ENCODE data around the gene PDZD4.

DNA sequence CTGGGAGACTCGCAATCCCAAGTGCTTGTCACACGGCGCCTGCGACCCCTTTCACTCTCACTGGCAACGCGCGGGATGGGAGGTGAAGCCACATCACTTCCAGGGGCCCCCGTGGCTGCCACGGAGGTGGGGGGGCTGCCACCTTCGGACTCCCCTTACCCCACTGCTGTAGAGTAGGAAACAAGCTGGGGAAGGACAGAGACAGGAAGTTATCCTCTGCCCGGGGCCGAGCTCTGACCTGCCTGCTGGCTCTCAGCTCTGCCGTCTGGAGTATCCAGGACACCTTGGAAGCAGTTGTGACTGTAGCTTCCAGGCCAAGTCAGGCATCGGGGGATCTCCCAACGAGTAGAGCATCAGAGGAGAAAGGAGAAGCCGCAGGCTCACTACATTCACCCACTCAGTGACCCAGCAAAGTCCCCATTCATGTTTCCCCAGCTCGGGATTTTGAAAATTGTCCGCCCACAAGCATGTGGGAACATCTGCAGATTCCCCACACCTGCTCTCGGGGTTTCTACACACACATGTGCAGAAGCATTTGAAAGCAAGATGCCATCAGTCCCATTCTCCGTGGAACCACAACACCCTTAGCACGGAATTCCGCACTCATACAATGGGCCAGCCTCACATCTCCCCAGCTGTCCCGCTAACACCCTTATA is 10.8 kb downstream of the PDZD4 start:
- TF ChIP-seq, protein P1, sequence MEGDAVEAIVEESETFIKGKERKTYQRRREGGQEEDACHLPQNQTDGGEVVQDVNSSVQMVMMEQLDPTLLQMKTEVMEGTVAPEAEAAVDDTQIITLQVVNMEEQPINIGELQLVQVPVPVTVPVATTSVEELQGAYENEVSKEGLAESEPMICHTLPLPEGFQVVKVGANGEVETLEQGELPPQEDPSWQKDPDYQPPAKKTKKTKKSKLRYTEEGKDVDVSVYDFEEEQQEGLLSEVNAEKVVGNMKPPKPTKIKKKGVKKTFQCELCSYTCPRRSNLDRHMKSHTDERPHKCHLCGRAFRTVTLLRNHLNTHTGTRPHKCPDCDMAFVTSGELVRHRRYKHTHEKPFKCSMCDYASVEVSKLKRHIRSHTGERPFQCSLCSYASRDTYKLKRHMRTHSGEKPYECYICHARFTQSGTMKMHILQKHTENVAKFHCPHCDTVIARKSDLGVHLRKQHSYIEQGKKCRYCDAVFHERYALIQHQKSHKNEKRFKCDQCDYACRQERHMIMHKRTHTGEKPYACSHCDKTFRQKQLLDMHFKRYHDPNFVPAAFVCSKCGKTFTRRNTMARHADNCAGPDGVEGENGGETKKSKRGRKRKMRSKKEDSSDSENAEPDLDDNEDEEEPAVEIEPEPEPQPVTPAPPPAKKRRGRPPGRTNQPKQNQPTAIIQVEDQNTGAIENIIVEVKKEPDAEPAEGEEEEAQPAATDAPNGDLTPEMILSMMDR (conservative IDR thresholded peaks at IDR 0.05): no peak
- TF ChIP-seq ZFX (IDR thresholded peaks at IDR 0.05): no peak
